Smooth muscle cell (in vitro differentiated cells): ENCODE results near the gene AGR2. TPM values are rescaled to one million over a fixed set of nuclear protein-coding genes. Genes with fewer than 3 reads are reported as not detected.

Experiments used
- DNase-seq: peaks from one replicate; lab custom pipeline; 2025; ENCODE audit not compliant: unreplicated experiment; lab: John Stamatoyannopoulos, UW
- H2AFZ ChIP-seq: fragments of 200-600 bp; sonication (generic); 2 replicates; pipeline ENCODE4 v1.6.0; 2016; ENCODE audit warnings: antibody characterized with exemption, low read depth, mild to moderate bottlenecking
- H3F3A ChIP-seq: fragments of 200-600 bp; sonication (generic); 2 replicates; pipeline ENCODE4 v1.6.0; 2017; ENCODE audit warnings: antibody characterized with exemption, low read depth
- H3K27ac ChIP-seq: fragments of 200-600 bp; sonication (generic); 2 replicates; pipeline ENCODE4 v1.5.1; 2016; ENCODE audit warnings: low read depth, mild to moderate bottlenecking
- H3K27me3 ChIP-seq: fragments of 200-600 bp; sonication (generic); 2 replicates; pipeline ENCODE4 v1.6.1; 2016; ENCODE audit warnings: low read depth, mild to moderate bottlenecking
- H3K36me3 ChIP-seq: fragments of 200-600 bp; sonication (generic); 2 replicates; pipeline ENCODE4 v1.5.1; 2016; ENCODE audit warnings: low read depth
- H3K4me1 ChIP-seq: fragments of 200-600 bp; sonication (generic); 2 replicates; pipeline ENCODE4 v1.5.1; 2016; ENCODE audit warnings: low read depth
- H3K4me2 ChIP-seq: fragments of 200-600 bp; sonication (generic); 2 replicates; pipeline ENCODE4 v1.6.0; 2016; ENCODE audit warnings: mild to moderate bottlenecking
- H3K4me3 ChIP-seq: fragments of 200-600 bp; sonication (generic); 2 replicates; pipeline ENCODE4 v1.5.1; 2016; ENCODE audit warnings: mild to moderate bottlenecking
- H3K79me2 ChIP-seq: fragments of 200-600 bp; sonication (generic); 2 replicates; pipeline ENCODE4 v1.6.0; 2016; ENCODE audit warnings: low read depth, mild to moderate bottlenecking
- H3K9ac ChIP-seq: fragments of 200-600 bp; sonication (generic); 2 replicates; pipeline ENCODE4 v1.6.0; 2016; ENCODE audit warnings: low read depth
- H3K9me3 ChIP-seq: fragments of 200-600 bp; sonication (generic); replicated peaks from 2 replicates; pipeline ENCODE4 v1.5.1; 2016; ENCODE audit warnings: low read depth
- H4K20me1 ChIP-seq: fragments of 200-600 bp; sonication (generic); 2 replicates; pipeline ENCODE4 v1.6.0; 2016; ENCODE audit warnings: low read depth
- CTCF ChIP-seq: fragments of 200-600 bp; sonication (generic); IDR thresholded peaks from 2 replicates; pipeline ENCODE4 v1.5.1; 2017; ENCODE audit warnings: borderline replicate concordance, mild to moderate bottlenecking, antibody characterized with exemption; ENCODE audit not compliant: insufficient read depth, poor library complexity, severe bottlenecking
- WGBS: methylation state at CpG from one replicate; pipeline ENCODE4 v1.1.7; 2016; ENCODE audit warnings: low lambda C conversion rate; 5-methylcytosine and 5-hydroxymethylcytosine counted together
- polyA plus RNA-seq: library from polyadenylated mRNA; unstranded; fragments of >200 nt; fragmentation: Nextera tagmentation; extraction: Ambion mirVana; gene quantifications from 2 replicates; pipeline ENCODE4 v1.2.1, GENCODE V29; 2016
- total RNA-seq: library from RNA; depleted of rRNA; stranded (reverse); fragments of >200 nt; gene quantifications from 2 replicates; pipeline ENCODE4 v1.2.3, GENCODE V29; 2014

Gene AGR2
- total and polyA plus RNA-seq, 2 experiments from 2014 or later, result 1.2 to 10.6 TPM

- Histone ChIP-seq H3K9me3 (no peaks in the 10 kb centered on the region), H3K79me2 (no peaks in the 10 kb centered on the region), H4K20me1 (no peaks in the 10 kb centered on the region), H3K4me1 (no peaks in the 10 kb centered on the region), H3K4me3 (no peak overlapping the region), H2AFZ (no peak overlapping the region), H3K36me3 (peaks cover 3% of the 10 kb centered on the region), H3K27ac (no peak overlapping the region), H3K9ac (no peak overlapping the region), H3K4me2 (no peak overlapping the region), H3F3A (no peaks in the 10 kb centered on the region), H3K27me3 (no peaks in the 10 kb centered on the region)
- no peak for TF ChIP-seq CTCF
- no peak for DNase-seq
- 84% methylated on average over 1 of the region's 1 CpG for WGBS
Measured at GRCh38 chr7:16791071-16791470, 13.7 kb downstream of the AGR2 start.

GRCh38 chr7:16787127-16787526 is 17.7 kb downstream of the AGR2 start:
- Histone ChIP-seq H3K79me2 (no peaks in the 10 kb centered on the region), H3K9me3 (no peaks in the 10 kb centered on the region), H2AFZ (no peak overlapping the region), H3K9ac (no peak overlapping the region), H3F3A (no peaks in the 10 kb centered on the region), H3K4me2 (no peak overlapping the region), H3K36me3 (peaks cover 6% of the 10 kb centered on the region), H3K4me1 (no peaks in the 10 kb centered on the region), H3K27ac (no peak overlapping the region), H3K4me3 (no peak overlapping the region), H4K20me1 (no peaks in the 10 kb centered on the region), H3K27me3 (no peaks in the 10 kb centered on the region)
- 93% methylated on average over 1 of the region's 1 CpG for WGBS
- DNase-seq, result no peak
- no peak for TF ChIP-seq CTCF

- H4K20me1 ChIP-seq, result no peaks in the 10 kb centered on the region
- no peak overlapping the region for H3K27ac ChIP-seq
- WGBS, result 68% methylated on average over 4 of the region's 4 CpGs
- DNase-seq, result no peak
- H3K27me3 ChIP-seq, result no peaks in the 10 kb centered on the region
- no peaks in the 10 kb centered on the region for H3K79me2 ChIP-seq
- no peaks in the 10 kb centered on the region for H3F3A ChIP-seq
- H3K4me2 ChIP-seq, result no peak overlapping the region
- H2AFZ ChIP-seq, result no peak overlapping the region
- no peaks in the 10 kb centered on the region for H3K4me1 ChIP-seq
- H3K36me3 ChIP-seq, result peaks cover 6% of the 10 kb centered on the region
- no peak overlapping the region for H3K9ac ChIP-seq
- no peaks in the 10 kb centered on the region for H3K9me3 ChIP-seq
- TF ChIP-seq CTCF, result no peak
- H3K4me3 ChIP-seq, result no peak overlapping the region
Measured at GRCh38 chr7:16786257-16786656, 18.5 kb downstream of the AGR2 start.

GRCh38 chr7:16785846-16786245 is 19.0 kb downstream of the AGR2 start:
- no peak for DNase-seq
- WGBS, result 43% methylated on average over 2 of the region's 2 CpGs
- TF ChIP-seq CTCF, result no peak
- Histone ChIP-seq H3K27ac (no peak overlapping the region), H3K4me3 (no peak overlapping the region), H3K4me2 (no peak overlapping the region), H3K79me2 (no peaks in the 10 kb centered on the region), H3K9me3 (no peaks in the 10 kb centered on the region), H3F3A (no peaks in the 10 kb centered on the region), H3K27me3 (no peaks in the 10 kb centered on the region), H3K36me3 (peaks cover 7% of the 10 kb centered on the region), H2AFZ (no peak overlapping the region), H3K9ac (no peak overlapping the region), H4K20me1 (no peaks in the 10 kb centered on the region), H3K4me1 (no peaks in the 10 kb centered on the region)
